B cell (primary cell): ENCODE results near the gene CCNE1. TPM values are rescaled to one million over a fixed set of nuclear protein-coding genes. Genes with fewer than 3 reads are reported as not detected.

ENCODE experiments used
- ATAC-seq: fragments of 200-7000 bp; cut with Tn5 transposase; one replicate; pipeline ENCODE4 v1.10.0; 2021; ENCODE audit warnings: low read depth, mild to moderate bottlenecking, moderate number of reproducible peaks, moderate library complexity
- CTCF ChIA-PET: fragments of 350-600 bp; sonication (Branson Sonifier 250); formaldehyde crosslinking; loops from one replicate; lab custom pipeline; 2021; ENCODE audit warnings: antibody characterized with exemption, inconsistent platforms; lab: Charles Lee
- POLR2A ChIA-PET: fragments of 350-600 bp; sonication (Branson Sonifier 250); formaldehyde crosslinking; loops from one replicate; lab custom pipeline; 2021; ENCODE audit warnings: antibody characterized with exemption; lab: Charles Lee
- DNase-seq: peaks from one replicate; pipeline ENCODE4 v3.0.0; 2013
- H2AFZ ChIP-seq: 2 replicates; pipeline ENCODE4 v1.6.1; 2012; ENCODE audit warnings: mild to moderate bottlenecking, low read depth, low read length; ENCODE audit not compliant: insufficient read depth, poor library complexity, severe bottlenecking
- H3K27ac ChIP-seq, 2 donors: 1 replicate in 1 of 2; 2 replicates in 1 of 2; pipeline ENCODE4 v1.5.1; 2012 to 2013; ENCODE audit warnings: low read length in 2 of 2, mild to moderate bottlenecking in 2 of 2, moderate library complexity in 1 of 2
- H3K27me3 ChIP-seq, 4 experiments: fragments of 200-600 bp in 1 of 4; sonication (generic) in 1 of 4; replicated peaks in 1 of 4; 1 replicate in 2 of 4; 2 replicates in 2 of 4; pipeline versions ENCODE4 v1.6.1 to v1.7.0; 2013 to 2016; ENCODE audit warnings: low read length in 3 of 4, mild to moderate bottlenecking in 2 of 4, mixed read lengths in 1 of 4, moderate library complexity in 1 of 4; ENCODE audit not compliant: insufficient read depth in 4 of 4, control insufficient read depth in 3 of 4; ENCODE audit errors: control extremely low read depth in 1 of 4
- H3K36me3 ChIP-seq, 2 experiments: replicated peaks in 1 of 2; 1 replicate in 1 of 2; 2 replicates in 1 of 2; pipeline versions ENCODE4 v1.6.1 to v1.7.1; 2013; ENCODE audit warnings: low read length in 1 of 2; ENCODE audit not compliant: insufficient read depth in 2 of 2, control insufficient read depth in 1 of 2; ENCODE audit errors: control extremely low read depth in 1 of 2, extremely low read depth in 1 of 2
- H3K4me1 ChIP-seq, 2 donors: fragments of 200-600 bp in 1 of 2; sonication (generic) in 1 of 2; 1 replicate in 1 of 2; 2 replicates in 1 of 2; pipeline versions ENCODE4 v1.5.1 to v1.6.1; 2013 to 2017; ENCODE audit warnings: low read length in 2 of 2; ENCODE audit not compliant: control insufficient read depth in 2 of 2, insufficient read depth in 2 of 2
- H3K4me2 ChIP-seq: replicated peaks from 2 replicates; pipeline ENCODE3; 2012; ENCODE audit warnings: mild to moderate bottlenecking, low read depth, low read length; ENCODE audit not compliant: poor library complexity, severe bottlenecking
- H3K4me3 ChIP-seq, 5 experiments: fragments of 200-600 bp in 1 of 5; sonication (generic) in 1 of 5; 1 replicate in 3 of 5; 2 replicates in 2 of 5; pipeline versions ENCODE4 v1.5.1 to v1.7.0; 2011 to 2016; ENCODE audit warnings: low read length in 4 of 5, mild to moderate bottlenecking in 4 of 5, low read depth in 2 of 5, control low read depth in 1 of 5, moderate library complexity in 1 of 5; ENCODE audit not compliant: insufficient read depth in 1 of 5; ENCODE audit errors: control extremely low read depth in 1 of 5, extremely low read depth in 1 of 5
- H3K79me2 ChIP-seq: fragments of 200-600 bp; sonication (generic); one replicate; pipeline ENCODE4 v1.6.0; 2016; ENCODE audit warnings: low read length; ENCODE audit not compliant: control insufficient read depth, insufficient read depth
- H3K9ac ChIP-seq: fragments of 200-600 bp; sonication (generic); 2 replicates; pipeline ENCODE4 v1.6.1; 2017; ENCODE audit warnings: mild to moderate bottlenecking, low read length, moderate library complexity
- H3K9me3 ChIP-seq, 3 donors: one replicate each; pipeline versions ENCODE4 v1.6.1 to v1.7.1; 2013; ENCODE audit warnings: low read length in 2 of 3; ENCODE audit not compliant: control insufficient read depth in 2 of 3, insufficient read depth in 1 of 3; ENCODE audit errors: control extremely low read depth in 1 of 3
- H4K20me1 ChIP-seq: 2 replicates; pipeline ENCODE4 v1.6.0; 2012; ENCODE audit warnings: mild to moderate bottlenecking, low read length; ENCODE audit not compliant: insufficient read depth, control insufficient read depth, poor library complexity, severe bottlenecking
- H3K27ac Mint-ChIP-seq: one replicate; pipeline ENCODE4 v1.8.0; 2021; ENCODE audit warnings: mixed read lengths
- H3K27me3 Mint-ChIP-seq: one replicate; pipeline ENCODE4 v1.8.0; 2021; ENCODE audit warnings: mixed read lengths
- H3K4me1 Mint-ChIP-seq: one replicate; pipeline ENCODE4 v1.8.0; 2021; ENCODE audit warnings: mixed read lengths
- H3K4me3 Mint-ChIP-seq: one replicate; pipeline ENCODE4 v1.8.0; 2021; ENCODE audit warnings: mixed read lengths
- H3K9me3 Mint-ChIP-seq: one replicate; pipeline ENCODE4 v1.8.0; 2022; ENCODE audit warnings: mixed read lengths; ENCODE audit not compliant: insufficient read depth
- CTCF ChIP-seq: fragments of 200-600 bp; IDR thresholded peaks from one replicate; pipeline ENCODE4 v1.8.0; 2022; ENCODE audit warnings: antibody characterized with exemption, mild to moderate bottlenecking
- EZH2 ChIP-seq: IDR thresholded peaks from 2 replicates; pipeline ENCODE4 v1.6.1; 2012; ENCODE audit warnings: borderline replicate concordance, low read depth, mild to moderate bottlenecking, moderate library complexity, low read length; ENCODE audit not compliant: insufficient read depth, poor library complexity, severe bottlenecking
- WGBS: methylation state at CpG from one replicate; pipeline ENCODE4 v1.1.5; 2013; ENCODE audit warnings: missing lambda C conversion rate; ENCODE audit not compliant: insufficient coverage; 5-methylcytosine and 5-hydroxymethylcytosine counted together
- intact Hi-C: fragments of 100-400 bp; cut with micrococcal nuclease; formaldehyde crosslinking; loops from one replicate; pipeline ENCODE4 v1.10.0; 2022
- polyA plus RNA-seq: library from polyadenylated mRNA; depleted of rRNA; stranded (reverse); fragments of >200 nt; gene quantifications from 2 replicates; pipeline ENCODE4 v1.2.3, GENCODE V29; 2012
- total RNA-seq, 2 donors: library from RNA; stranded (reverse); fragments of 120-200 nt in 1 of 2; gene quantifications; 1 replicate in 1 of 2; 2 replicates in 1 of 2; pipeline versions ENCODE4 v1.2.3 to v1.2.4, GENCODE V29; 2013 to 2022

CCNE1 gene
- total and polyA plus RNA-seq, 2 donors (not counting 1 experiment from before 2014, with no cell fraction given), result 2.5 to 2.8 TPM

GRCh38 chr19:29844891-29845573 is 33.2 kb downstream of the CCNE1 start:
- Mint-ChIP-seq H3K4me3 (peak overlapping the region; percentile 97), H3K9me3 (no peaks in the 10 kb centered on the region), H3K27ac (peak overlapping the region; percentile 96), H3K4me1 (peaks cover 17% of the 10 kb centered on the region), H3K27me3 (peaks cover 23% of the 10 kb centered on the region)
- peaks cover 0 to 15% (median 0%) of the 10 kb centered on the region in 3 donors for H3K9me3 ChIP-seq
- H2AFZ ChIP-seq, result peak overlapping the region; percentile 96
- intact Hi-C loops, result loop anchor here (1.0 to 2.0 kb wide), 6 partner anchors 28 to 632 kb away; partner anchors contain the start of genes CCNE1, PLEKHF1, POP4 and UQCRFS1
- ChIA-PET POLR2A (interaction anchor here (0.7 to 2.0 kb wide), 5 partner anchors 13 to 239 kb away, joined by 3 to 13 read pairs (median 4); partner anchors contain the start of genes C19orf12, POP4 and URI1), CTCF (interaction anchor here (0.8 to 2.1 kb wide), 6 partner anchors 10 to 180 kb away, joined by 3 to 5 read pairs (median 5); partner anchors contain the start of gene PLEKHF1)
- peak overlapping the region; percentile 93 for H3K4me2 ChIP-seq
- no peaks in the 10 kb centered on the region for H4K20me1 ChIP-seq
- H3K4me1 ChIP-seq, result peaks cover 21 to 28% of the 10 kb centered on the region in 2 donors
- no peaks in the 10 kb centered on the region for H3K36me3 ChIP-seq
- peak; percentile 78 for ATAC-seq
- peak overlapping the region; percentile 87 for H3K9ac ChIP-seq
- H3K79me2 ChIP-seq, result no peaks in the 10 kb centered on the region
- peak overlapping the region; percentile 48 to 68 for H3K27ac ChIP-seq
- peak; percentile 96 for DNase-seq
- peaks cover 0 to 26% (median 9%) of the 10 kb centered on the region in 4 experiments for H3K27me3 ChIP-seq
- peak overlapping the region; percentile 60 to 79 (median 71) for H3K4me3 ChIP-seq
- TF ChIP-seq EZH2, result no peak
- no peak for TF ChIP-seq CTCF
- under 1% methylated on average over 47 of the region's 49 CpGs for WGBS
